WTC11 (cell line): ENCODE data around the gene TNS3.

Experiments
- ESRRA ChIP-seq: sonication (generic); formaldehyde crosslinking; IDR thresholded peaks from 2 replicates; pipeline ENCODE4 v1.8.1; 2022; ENCODE audit warnings: mild to moderate bottlenecking, missing genetic modification reagents, borderline replicate concordance
- IRF2 ChIP-seq: sonication (generic); formaldehyde crosslinking; IDR thresholded peaks from 2 replicates; pipeline ENCODE4 v1.8.0; 2022; ENCODE audit warnings: low read depth, missing genetic modification reagents, borderline replicate concordance
- RELA ChIP-seq: sonication (generic); formaldehyde crosslinking; IDR thresholded peaks from 2 replicates; pipeline ENCODE4 v1.8.1; 2022; ENCODE audit warnings: missing genetic modification reagents, mild to moderate bottlenecking, borderline replicate concordance
- ZNF416 ChIP-seq: fragments of 250-450 bp; sonication (Bioruptor Pico); IDR thresholded peaks from 2 replicates; pipeline ENCODE4 v1.9.0; 2021; ENCODE audit warnings: mild to moderate bottlenecking, inconsistent platforms
- TF ChIP-seq, protein P1 (sequence below): sonication (generic); formaldehyde crosslinking; IDR thresholded peaks from 2 replicates; pipeline ENCODE4 v1.8.0; 2022; ENCODE audit warnings: mild to moderate bottlenecking, missing genetic modification reagents
- TF ChIP-seq, protein P2 (sequence below): fragments of 200-600 bp; IDR thresholded peaks from 2 replicates; pipeline ENCODE4 v1.8.0; 2022; ENCODE audit warnings: antibody characterized with exemption
- TF ChIP-seq, protein P3 (sequence below): sonication (generic); formaldehyde crosslinking; IDR thresholded peaks from 2 replicates; pipeline ENCODE4 v1.8.1; 2022; ENCODE audit warnings: missing genetic modification reagents, borderline replicate concordance
- TF ChIP-seq, protein P4 (sequence below): sonication (generic); formaldehyde crosslinking; IDR thresholded peaks from 2 replicates; pipeline ENCODE4 v1.8.1; 2022; ENCODE audit warnings: mild to moderate bottlenecking, missing genetic modification reagents, moderate library complexity, borderline replicate concordance
- TF ChIP-seq, protein P5 (sequence below): sonication (generic); formaldehyde crosslinking; IDR thresholded peaks from 2 replicates; pipeline ENCODE4 v1.8.0; 2023; ENCODE audit warnings: mild to moderate bottlenecking, missing genetic modification reagents

DNA sequence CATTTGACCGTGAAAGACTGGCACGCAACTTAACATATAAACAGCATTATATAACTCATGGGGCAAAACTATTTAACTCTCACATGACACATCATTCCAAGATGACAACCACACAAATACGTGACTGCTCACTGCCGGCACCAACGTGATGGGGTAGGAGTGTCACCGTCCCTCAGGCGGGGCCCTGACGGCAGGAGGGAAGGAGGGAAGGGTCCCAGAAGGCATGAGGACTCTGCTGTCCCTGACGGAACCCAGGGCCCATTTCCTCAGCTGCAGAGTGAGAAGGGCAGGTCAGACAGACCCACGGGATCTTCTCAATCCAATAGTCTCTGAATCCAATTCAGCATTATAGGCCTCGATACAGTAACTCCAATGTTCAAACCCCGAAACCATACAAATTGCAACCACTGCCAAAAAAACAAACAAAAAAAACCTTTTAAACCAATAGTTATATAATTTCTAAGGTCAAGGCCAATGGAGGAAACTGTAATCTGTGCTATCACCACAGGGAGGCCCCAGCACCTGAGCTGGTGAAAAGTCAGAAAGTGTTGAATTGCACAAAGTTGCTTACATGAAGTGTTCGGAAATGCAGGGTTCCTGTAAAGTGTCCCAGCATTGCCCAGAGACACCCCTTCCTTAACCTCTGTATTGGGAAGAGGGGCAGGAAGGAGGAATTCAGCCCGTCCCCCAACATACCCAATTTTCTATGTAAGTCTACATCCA lies 137.4 kb downstream of the TNS3 start:
- TF ChIP-seq ESRRA (no peak), RELA (CRISPR knock-in tag) (no peak), IRF2 (CRISPR knock-in tag) (no peak), ZNF416 (no peak)
- TF ChIP-seq, protein P1, sequence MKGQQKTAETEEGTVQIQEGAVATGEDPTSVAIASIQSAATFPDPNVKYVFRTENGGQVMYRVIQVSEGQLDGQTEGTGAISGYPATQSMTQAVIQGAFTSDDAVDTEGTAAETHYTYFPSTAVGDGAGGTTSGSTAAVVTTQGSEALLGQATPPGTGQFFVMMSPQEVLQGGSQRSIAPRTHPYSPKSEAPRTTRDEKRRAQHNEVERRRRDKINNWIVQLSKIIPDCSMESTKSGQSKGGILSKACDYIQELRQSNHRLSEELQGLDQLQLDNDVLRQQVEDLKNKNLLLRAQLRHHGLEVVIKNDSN (CRISPR knock-in tag) = no peak
- TF ChIP-seq, protein P2, sequence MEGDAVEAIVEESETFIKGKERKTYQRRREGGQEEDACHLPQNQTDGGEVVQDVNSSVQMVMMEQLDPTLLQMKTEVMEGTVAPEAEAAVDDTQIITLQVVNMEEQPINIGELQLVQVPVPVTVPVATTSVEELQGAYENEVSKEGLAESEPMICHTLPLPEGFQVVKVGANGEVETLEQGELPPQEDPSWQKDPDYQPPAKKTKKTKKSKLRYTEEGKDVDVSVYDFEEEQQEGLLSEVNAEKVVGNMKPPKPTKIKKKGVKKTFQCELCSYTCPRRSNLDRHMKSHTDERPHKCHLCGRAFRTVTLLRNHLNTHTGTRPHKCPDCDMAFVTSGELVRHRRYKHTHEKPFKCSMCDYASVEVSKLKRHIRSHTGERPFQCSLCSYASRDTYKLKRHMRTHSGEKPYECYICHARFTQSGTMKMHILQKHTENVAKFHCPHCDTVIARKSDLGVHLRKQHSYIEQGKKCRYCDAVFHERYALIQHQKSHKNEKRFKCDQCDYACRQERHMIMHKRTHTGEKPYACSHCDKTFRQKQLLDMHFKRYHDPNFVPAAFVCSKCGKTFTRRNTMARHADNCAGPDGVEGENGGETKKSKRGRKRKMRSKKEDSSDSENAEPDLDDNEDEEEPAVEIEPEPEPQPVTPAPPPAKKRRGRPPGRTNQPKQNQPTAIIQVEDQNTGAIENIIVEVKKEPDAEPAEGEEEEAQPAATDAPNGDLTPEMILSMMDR = no peak
- TF ChIP-seq, protein P3, sequence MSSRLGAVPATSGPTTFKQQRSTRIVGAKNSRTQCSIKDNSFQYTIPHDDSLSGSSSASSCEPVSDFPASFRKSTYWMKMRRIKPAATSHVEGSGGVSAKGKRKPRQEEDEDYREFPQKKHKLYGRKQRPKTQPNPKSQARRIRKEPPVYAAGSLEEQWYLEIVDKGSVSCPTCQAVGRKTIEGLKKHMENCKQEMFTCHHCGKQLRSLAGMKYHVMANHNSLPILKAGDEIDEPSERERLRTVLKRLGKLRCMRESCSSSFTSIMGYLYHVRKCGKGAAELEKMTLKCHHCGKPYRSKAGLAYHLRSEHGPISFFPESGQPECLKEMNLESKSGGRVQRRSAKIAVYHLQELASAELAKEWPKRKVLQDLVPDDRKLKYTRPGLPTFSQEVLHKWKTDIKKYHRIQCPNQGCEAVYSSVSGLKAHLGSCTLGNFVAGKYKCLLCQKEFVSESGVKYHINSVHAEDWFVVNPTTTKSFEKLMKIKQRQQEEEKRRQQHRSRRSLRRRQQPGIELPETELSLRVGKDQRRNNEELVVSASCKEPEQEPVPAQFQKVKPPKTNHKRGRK (CRISPR knock-in tag) = no peak
- TF ChIP-seq, protein P4, sequence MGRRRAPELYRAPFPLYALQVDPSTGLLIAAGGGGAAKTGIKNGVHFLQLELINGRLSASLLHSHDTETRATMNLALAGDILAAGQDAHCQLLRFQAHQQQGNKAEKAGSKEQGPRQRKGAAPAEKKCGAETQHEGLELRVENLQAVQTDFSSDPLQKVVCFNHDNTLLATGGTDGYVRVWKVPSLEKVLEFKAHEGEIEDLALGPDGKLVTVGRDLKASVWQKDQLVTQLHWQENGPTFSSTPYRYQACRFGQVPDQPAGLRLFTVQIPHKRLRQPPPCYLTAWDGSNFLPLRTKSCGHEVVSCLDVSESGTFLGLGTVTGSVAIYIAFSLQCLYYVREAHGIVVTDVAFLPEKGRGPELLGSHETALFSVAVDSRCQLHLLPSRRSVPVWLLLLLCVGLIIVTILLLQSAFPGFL = no peak
- TF ChIP-seq, protein P5, sequence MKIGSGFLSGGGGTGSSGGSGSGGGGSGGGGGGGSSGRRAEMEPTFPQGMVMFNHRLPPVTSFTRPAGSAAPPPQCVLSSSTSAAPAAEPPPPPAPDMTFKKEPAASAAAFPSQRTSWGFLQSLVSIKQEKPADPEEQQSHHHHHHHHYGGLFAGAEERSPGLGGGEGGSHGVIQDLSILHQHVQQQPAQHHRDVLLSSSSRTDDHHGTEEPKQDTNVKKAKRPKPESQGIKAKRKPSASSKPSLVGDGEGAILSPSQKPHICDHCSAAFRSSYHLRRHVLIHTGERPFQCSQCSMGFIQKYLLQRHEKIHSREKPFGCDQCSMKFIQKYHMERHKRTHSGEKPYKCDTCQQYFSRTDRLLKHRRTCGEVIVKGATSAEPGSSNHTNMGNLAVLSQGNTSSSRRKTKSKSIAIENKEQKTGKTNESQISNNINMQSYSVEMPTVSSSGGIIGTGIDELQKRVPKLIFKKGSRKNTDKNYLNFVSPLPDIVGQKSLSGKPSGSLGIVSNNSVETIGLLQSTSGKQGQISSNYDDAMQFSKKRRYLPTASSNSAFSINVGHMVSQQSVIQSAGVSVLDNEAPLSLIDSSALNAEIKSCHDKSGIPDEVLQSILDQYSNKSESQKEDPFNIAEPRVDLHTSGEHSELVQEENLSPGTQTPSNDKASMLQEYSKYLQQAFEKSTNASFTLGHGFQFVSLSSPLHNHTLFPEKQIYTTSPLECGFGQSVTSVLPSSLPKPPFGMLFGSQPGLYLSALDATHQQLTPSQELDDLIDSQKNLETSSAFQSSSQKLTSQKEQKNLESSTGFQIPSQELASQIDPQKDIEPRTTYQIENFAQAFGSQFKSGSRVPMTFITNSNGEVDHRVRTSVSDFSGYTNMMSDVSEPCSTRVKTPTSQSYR (CRISPR knock-in tag) = no peak
